K562 (cell line): ENCODE data around the gene COL28A1. TPM values are rescaled to one million over a fixed set of nuclear protein-coding genes. Genes with fewer than 3 reads are reported as not detected.

ENCODE experiments used
- ATAC-seq: fragments of 200-7000 bp; cut with Tn5 transposase; 3 replicates; pipeline ENCODE4 v1.9.1; 2020; ENCODE audit warnings: moderate library complexity
- BruUV-seq: library from RNA; stranded (reverse); fragments of 400-500 nt; replicated peaks from 2 replicates; lab custom pipeline; 2021; lab: Mats Ljungman, UMichigan
- CTCF ChIA-PET: fragments of 300-600 bp; formaldehyde crosslinking; extraction: SDS; loops from one replicate; lab custom pipeline; 2021; ENCODE audit warnings: low intra/inter-chr PET ratio; lab: Yijun Ruan, JAX
- POLR2A ChIA-PET: fragments of 300-600, 350-650 bp; sonication (Branson Sonifier 250); formaldehyde crosslinking; extraction: SDS; loops from one replicate; lab custom pipeline; 2021; ENCODE audit warnings: antibody characterized with exemption, inconsistent platforms; lab: Yijun Ruan, JAX
- DNase-seq, 4 experiments: peaks; one replicate each; pipeline versions ENCODE4 v3.0.0 to v3.0.0-alpha.2; 2011 to 2018; ENCODE audit warnings: low spot score in 3 of 4, mixed read lengths in 3 of 4; ENCODE audit errors: extremely low read depth in 1 of 4
- FAIRE-seq: peaks from 2 replicates; lab custom pipeline; 2011; peaks lifted over from hg19 to GRCh38; lab: Jason Lieb, UNC
- H2AFZ ChIP-seq: 2 replicates; pipeline ENCODE4 v1.6.0; 2011; ENCODE audit warnings: low read depth, low read length, control low read depth, inconsistent platforms
- H3K27ac ChIP-seq: fragments of 200-600 bp; 3 replicates; pipeline ENCODE4 v1.8.0; 2011; ENCODE audit warnings: low read depth, mild to moderate bottlenecking, control low read depth, inconsistent platforms, low read length, moderate library complexity, mixed read lengths; ENCODE audit errors: extremely low read depth
- H3K27me3 ChIP-seq, 2 experiments: fragments of 300-600 bp in 1 of 2; 2 replicates in 1 of 2; 3 replicates in 1 of 2; pipeline versions ENCODE4 v1.6.0 to v1.8.0; 2011; ENCODE audit warnings: inconsistent platforms in 2 of 2, low read length in 2 of 2, mild to moderate bottlenecking in 1 of 2, mixed read lengths in 1 of 2, moderate library complexity in 1 of 2; ENCODE audit not compliant: control insufficient read depth in 2 of 2, insufficient read depth in 2 of 2
- H3K36me3 ChIP-seq: fragments of 300-600 bp; 3 replicates; pipeline ENCODE4 v1.8.0; 2011; ENCODE audit warnings: mild to moderate bottlenecking, low read length, inconsistent platforms; ENCODE audit not compliant: control insufficient read depth, insufficient read depth
- H3K4me1 ChIP-seq, 2 experiments: fragments of 200-600 bp in 1 of 2; replicated peaks in 1 of 2; 2 replicates in 1 of 2; 3 replicates in 1 of 2; pipeline versions ENCODE4 v1.5.1 to v1.8.0; 2011; ENCODE audit warnings: inconsistent platforms in 2 of 2, low read length in 2 of 2, mild to moderate bottlenecking in 1 of 2, mixed read lengths in 1 of 2, moderate library complexity in 1 of 2; ENCODE audit not compliant: control insufficient read depth in 2 of 2, insufficient read depth in 2 of 2
- H3K4me2 ChIP-seq: 2 replicates; pipeline ENCODE4 v1.6.1; 2011; ENCODE audit warnings: low read length, control low read depth, inconsistent platforms, mixed read lengths; ENCODE audit not compliant: insufficient read depth
- H3K4me3 ChIP-seq: fragments of 200-600 bp; sonication (generic), shearing (Covaris generic); 2 replicates; pipeline ENCODE4 v1.5.1; 2016; ENCODE audit warnings: control low read depth, inconsistent platforms
- H3K79me2 ChIP-seq: fragments of 200-600 bp; 3 replicates; pipeline ENCODE4 v1.8.0; 2011; ENCODE audit warnings: low read length, inconsistent platforms; ENCODE audit not compliant: control insufficient read depth, insufficient read depth
- H3K9ac ChIP-seq, 2 experiments: 2 replicates each; pipeline versions ENCODE4 v1.6.0 to v1.6.1; 2011; ENCODE audit warnings: low read depth in 2 of 2, low read length in 2 of 2, control low read depth in 1 of 2, inconsistent platforms in 1 of 2, mild to moderate bottlenecking in 1 of 2, mixed read lengths in 1 of 2; ENCODE audit not compliant: insufficient read depth in 1 of 2
- H3K9me1 ChIP-seq: one replicate; pipeline ENCODE4 v1.6.0; 2011; ENCODE audit warnings: inconsistent platforms, mild to moderate bottlenecking, low read length, moderate library complexity; ENCODE audit not compliant: control insufficient read depth, insufficient read depth
- H3K9me3 ChIP-seq: replicated peaks from 2 replicates; pipeline ENCODE4 v1.5.1; 2011; ENCODE audit warnings: low read depth, low read length, inconsistent platforms; ENCODE audit not compliant: control insufficient read depth, insufficient read depth
- H4K20me1 ChIP-seq: replicated peaks from 2 replicates; pipeline ENCODE4 v1.6.1; 2011; ENCODE audit warnings: low read length, inconsistent platforms, mixed read lengths; ENCODE audit not compliant: control insufficient read depth, insufficient read depth
- E2F3 ChIP-seq: fragments of 250-450 bp; sonication (Bioruptor Pico); IDR thresholded peaks from 2 replicates; pipeline ENCODE4 v1.4.0; 2020; ENCODE audit warnings: mild to moderate bottlenecking
- HOMEZ ChIP-seq: fragments of 250-450 bp; sonication (Bioruptor Pico); IDR thresholded peaks from 2 replicates; pipeline ENCODE4 v1.4.0; 2020; ENCODE audit warnings: mild to moderate bottlenecking, moderate library complexity
- MAFF ChIP-seq: IDR thresholded peaks from 2 replicates; pipeline ENCODE4 v1.6.1; 2012; ENCODE audit warnings: low read length, improper control_type of control experiment
- MBD2 ChIP-seq: sonication (generic); IDR thresholded peaks from 2 replicates; pipeline ENCODE4 v1.6.1; 2016; ENCODE audit warnings: low read depth, borderline replicate concordance
- RBM15 ChIP-seq: fragments of 200-400 bp; formaldehyde crosslinking; IDR thresholded peaks from 2 replicates; pipeline ENCODE4 v1.6.1; 2018; ENCODE audit warnings: mild to moderate bottlenecking, low read length, moderate library complexity; ENCODE audit not compliant: insufficient read depth
- TEAD4 ChIP-seq, 2 experiments: sonication (generic) in 1 of 2; formaldehyde crosslinking in 1 of 2; IDR thresholded peaks; 2 replicates each; pipeline versions ENCODE4 v1.6.1 to v1.8.0; 2012 to 2022; ENCODE audit warnings: borderline replicate concordance in 1 of 2, inconsistent platforms in 1 of 2, low read length in 1 of 2, mild to moderate bottlenecking in 1 of 2, missing genetic modification reagents in 1 of 2
- ZEB2 ChIP-seq: fragments of 450-650 bp; IDR thresholded peaks from 2 replicates; pipeline ENCODE4 v1.6.1; 2016
- ZNF224 ChIP-seq: sonication (generic); formaldehyde crosslinking; IDR thresholded peaks from 2 replicates; pipeline ENCODE4 v1.8.0; 2022; ENCODE audit warnings: mild to moderate bottlenecking, missing genetic modification reagents
- in situ Hi-C: fragments of 300-500 bp; cut with MboI; formaldehyde crosslinking; loops from 4 replicates; pipeline ENCODE4 v1.15.0; 2018; ENCODE audit warnings: inconsistent platforms, mixed read lengths
- intact Hi-C: fragments of 100-400 bp; cut with micrococcal nuclease; formaldehyde crosslinking; loops from 2 replicates; pipeline ENCODE4 v1.14.2; 2022
- polyA plus RNA-seq, 8 experiments: library from polyadenylated mRNA; depleted of rRNA in 4 of 8; stranded (reverse) in 5 of 8; unstranded in 3 of 8; fragments of >200 nt; fragmentation: Nextera tagmentation in 2 of 8; fragmentation: Illumina TruSeq in 1 of 8; extraction: Ambion mirVana in 2 of 8; extraction: Trizol in 1 of 8; gene quantifications; 2 replicates each; pipeline versions ENCODE4 v1.2.1 to v1.2.3, GENCODE V29; 2011 to 2014; ENCODE audit warnings: inconsistent platforms in 1 of 8, missing spikeins in 1 of 8
- total RNA-seq, 7 experiments: library from RNA; depleted of rRNA in 6 of 7; stranded (reverse); fragments of >200 nt in 6 of 7; fragmentation: Illumina TruSeq in 2 of 7; extraction: Trizol in 2 of 7; gene quantifications; 2 replicates each; pipeline versions ENCODE4 v1.2.1 to v1.2.3, GENCODE V29; 2011 to 2021; ENCODE audit warnings: low replicate concordance in 1 of 7

The COL28A1 gene
- total and polyA plus RNA-seq, 9 of the 15 experiments (the other 6 are each of a cell fraction or from before 2014, with no cell fraction given) = 0.03 to 0.13 (median 0.05) TPM; not detected in 3

GRCh38 chr7:7385421-7385820, 150.3 kb downstream of the COL28A1 start (continued):
- TF ChIP-seq HOMEZ (CRISPR knock-in tag) (no peak), TEAD4 (IDR thresholded peaks at IDR 0.05; ENCODE audit: low read length) (no peak), TEAD4 (CRISPR knock-in tag; IDR thresholded peaks at IDR 0.05; ENCODE audit: borderline replicate concordance) (no peak), ZEB2 (no peak), E2F3 (no peak), MBD2 (no peak), MAFF (no peak)

GRCh38 chr7:7384228-7384627, 151.4 kb downstream of the COL28A1 start:
- POLR2A ChIA-PET = no interaction called here
- BruUV-seq = no TSS peak

More at GRCh38 chr7:7384228-7384627, 151.4 kb downstream of the COL28A1 start:
- no peaks in the 10 kb centered on the region for H3K36me3 ChIP-seq
- no peak overlapping the region for H3K4me2 ChIP-seq
- no peaks in the 10 kb centered on the region for H3K4me1 ChIP-seq
- in situ Hi-C loops (no loop called here), intact Hi-C loops (no loop called here)
- no peaks in the 10 kb centered on the region for H3K79me2 ChIP-seq
- TF ChIP-seq ZNF224 (CRISPR knock-in tag) (no peak), RBM15 (no peak)
- ATAC-seq (no peak), DNase-seq (no peak), FAIRE-seq (no peak)
- no peaks in the 10 kb centered on the region for H4K20me1 ChIP-seq
- H3K4me3 ChIP-seq = no peak overlapping the region
- H3K9me1 ChIP-seq = no peaks in the 10 kb centered on the region
- H2AFZ ChIP-seq = no peak overlapping the region
- no peak overlapping the region for H3K27ac ChIP-seq
- no peak overlapping the region for H3K9ac ChIP-seq
- CTCF ChIA-PET = no interaction called here
- no peaks in the 10 kb centered on the region for H3K9me3 ChIP-seq
- H3K27me3 ChIP-seq = peaks cover 2 to 4% of the 10 kb centered on the region in 2 experiments; a peak in 2 of 5 replicates
